ENCODE results near the gene ORM1. TPM values are rescaled to one million over a fixed set of nuclear protein-coding genes. Genes with fewer than 3 reads are reported as not detected.
A peak's percentile ranks its signal among the peaks of the same experiment; 100 is the strongest.

ORM1 gene
- total RNA-seq, 3 donors from 2014 or later, result 2.8 TPM; not detected in 2

- H3K4me1 ChIP-seq (ENCODE audit: low read depth), result no peaks in the 10 kb centered on the region
- H3K4me3 ChIP-seq, result no peak overlapping the region
- no peaks in the 10 kb centered on the region for H3K36me3 ChIP-seq (ENCODE audit: low read depth)
- ATAC-seq, result peak; percentile 26
- DNase-seq, result peak in 1 of 3 donors; percentile 28
- no peaks in the 10 kb centered on the region for H3K9me3 ChIP-seq
- TF ChIP-seq CTCF (IDR thresholded peaks at IDR 0.05), result no peak
- intact Hi-C loops (cut with DNase I, micrococcal nuclease), result loop anchor here in 1 of 2 donors (5.0 kb wide), 1 partner anchor 136 kb away; no protein-coding TSS in a partner anchor
These were observed 34.5 kb upstream of the ORM1 start for GRCh38 chr9:114288193-114289091.

GRCh38 chr9:114289106-114289505, 33.8 kb upstream of the ORM1 start:
- DNase-seq, result peak in 1 of 3 donors; percentile 38

GRCh38 chr9:114289571-114290481, 33.1 kb upstream of the ORM1 start:
- H3K36me3 ChIP-seq (ENCODE audit: low read depth), result no peaks in the 10 kb centered on the region
- H3K9me3 ChIP-seq, result peaks cover 3% of the 10 kb centered on the region

More at GRCh38 chr9:114289106-114289505, 33.8 kb upstream of the ORM1 start:
- no peaks in the 10 kb centered on the region for H3K4me1 ChIP-seq (ENCODE audit: low read depth)
- no peaks in the 10 kb centered on the region for H3K36me3 ChIP-seq (ENCODE audit: low read depth)
- intact Hi-C loops (cut with DNase I, micrococcal nuclease), result loop anchor here in 1 of 2 donors (5.0 kb wide), 1 partner anchor 137 kb away; no protein-coding TSS in a partner anchor
- ATAC-seq, result no peak
- no peaks in the 10 kb centered on the region for H3K9me3 ChIP-seq
- no peak for TF ChIP-seq CTCF (IDR thresholded peaks at IDR 0.05)
- H3K4me3 ChIP-seq, result no peak overlapping the region

GRCh38 chr9:114290561-114290986, 32.3 kb upstream of the ORM1 start:
- ATAC-seq (peak; percentile 6), DNase-seq (peak in 1 of 3 donors; percentile 25)
- intact Hi-C loops (cut with DNase I, micrococcal nuclease), result loop anchor here (5.0 to 10.0 kb wide), 4 partner anchors 133 to 486 kb away; partner anchors contain the start of gene COL27A1 (in 1 of the 2)

More at GRCh38 chr9:114289571-114290481, 33.1 kb upstream of the ORM1 start:
- no peak for ATAC-seq
- DNase-seq, result peak in 1 of 3 donors; percentile 29
- H3K4me1 ChIP-seq (ENCODE audit: low read depth), result no peaks in the 10 kb centered on the region
- intact Hi-C loops (cut with DNase I, micrococcal nuclease), result loop anchor here (5.0 to 10.0 kb wide), 5 partner anchors 133 to 485 kb away; partner anchors contain the start of gene COL27A1 (in 1 of the 2)
- no peak for TF ChIP-seq CTCF (IDR thresholded peaks at IDR 0.05)
- H3K4me3 ChIP-seq, result no peak overlapping the region

More at GRCh38 chr9:114290561-114290986, 32.3 kb upstream of the ORM1 start:
- Histone ChIP-seq H3K36me3 (ENCODE audit: low read depth) (no peaks in the 10 kb centered on the region), H3K4me3 (no peak overlapping the region), H3K9me3 (peaks cover 5% of the 10 kb centered on the region), H3K4me1 (ENCODE audit: low read depth) (no peaks in the 10 kb centered on the region)
- no peak for TF ChIP-seq CTCF (IDR thresholded peaks at IDR 0.05)

Data from mucosa of descending colon (tissue), 3 donors.